Neural cell (in vitro differentiated cells): ENCODE data around the gene CRNKL1. TPM values are rescaled to one million over a fixed set of nuclear protein-coding genes. Genes with fewer than 3 reads are reported as not detected.

Source experiments
- H2AFZ ChIP-seq: fragments of 200-600, 300-800 bp; sonication (generic), shearing (Covaris generic); 2 replicates; pipeline ENCODE4 v1.6.0; 2014; ENCODE audit warnings: low read depth, mild to moderate bottlenecking, antibody characterized with exemption, low read length, moderate library complexity
- H3F3A ChIP-seq: fragments of 200-600 bp; shearing (Covaris generic); 2 replicates; pipeline ENCODE4 v1.6.1; 2016; ENCODE audit warnings: mild to moderate bottlenecking, moderate library complexity, mixed read lengths, antibody characterized with exemption, low read length; ENCODE audit not compliant: insufficient read depth, poor library complexity, severe bottlenecking
- H3K27ac ChIP-seq: fragments of 200-600, 300-800 bp; sonication (generic), shearing (Covaris generic); 2 replicates; pipeline ENCODE4 v1.5.1; 2014; ENCODE audit warnings: mild to moderate bottlenecking, low read length, moderate library complexity
- H3K27me3 ChIP-seq: fragments of 300-800, 200-600 bp; sonication (generic), shearing (Covaris generic); 2 replicates; pipeline ENCODE4 v1.6.0; 2014; ENCODE audit warnings: mild to moderate bottlenecking, low read depth, low read length, moderate library complexity; ENCODE audit not compliant: insufficient read depth
- H3K36me3 ChIP-seq: fragments of 300-800, 200-600 bp; sonication (generic), shearing (Covaris generic); 2 replicates; pipeline ENCODE4 v1.5.1; 2014; ENCODE audit warnings: mild to moderate bottlenecking, antibody characterized with exemption, low read length, moderate library complexity; ENCODE audit not compliant: insufficient read depth
- H3K4me2 ChIP-seq: fragments of 300-800, 200-600 bp; sonication (generic), shearing (Covaris generic); 2 replicates; pipeline ENCODE4 v1.6.0; 2014; ENCODE audit warnings: mild to moderate bottlenecking, low read length
- H3K4me3 ChIP-seq: fragments of 300-800, 200-600 bp; sonication (generic), shearing (Covaris generic); 2 replicates; pipeline ENCODE4 v1.5.1; 2014; ENCODE audit warnings: mild to moderate bottlenecking, low read length, moderate library complexity
- H3K79me2 ChIP-seq: fragments of 200-600 bp; shearing (Covaris generic); replicated peaks from 2 replicates; pipeline ENCODE4 v1.6.0; 2014; ENCODE audit warnings: mild to moderate bottlenecking, low read length, moderate library complexity; ENCODE audit not compliant: insufficient read depth
- H3K9ac ChIP-seq: fragments of 300-800, 200-600 bp; sonication (generic), shearing (Covaris generic); 2 replicates; pipeline ENCODE4 v1.6.1; 2016; ENCODE audit warnings: mild to moderate bottlenecking, low read length, mixed read lengths
- H3K9me2 ChIP-seq: fragments of 200-600 bp; shearing (Covaris generic); 2 replicates; pipeline ENCODE4 v1.6.1; 2016; ENCODE audit warnings: mild to moderate bottlenecking, low read length, mixed read lengths; ENCODE audit not compliant: insufficient read depth
- H3K9me3 ChIP-seq: fragments of 200-600, 300-800 bp; sonication (generic), shearing (Covaris generic); 2 replicates; pipeline ENCODE4 v1.6.1; 2016; ENCODE audit warnings: mild to moderate bottlenecking, mixed run types, low read length, moderate library complexity, mixed read lengths
- H4K20me1 ChIP-seq: fragments of 200-600 bp; shearing (Covaris generic); 2 replicates; pipeline ENCODE4 v1.6.1; 2016; ENCODE audit warnings: mild to moderate bottlenecking, mixed run types; ENCODE audit not compliant: insufficient read depth
- CTCF ChIP-seq: fragments of 450-650 bp; IDR thresholded peaks from 2 replicates; pipeline ENCODE4 v1.5.1; 2014; ENCODE audit warnings: antibody characterized with exemption, mild to moderate bottlenecking, moderate library complexity; ENCODE audit not compliant: poor library complexity, severe bottlenecking
- EP300 ChIP-seq: fragments of 450-650 bp; conservative IDR thresholded peaks from 2 replicates; pipeline ENCODE4 v1.6.1; 2014; ENCODE audit warnings: antibody characterized with exemption, mild to moderate bottlenecking, moderate library complexity; ENCODE audit not compliant: poor library complexity, severe bottlenecking
- EZH2 ChIP-seq: fragments of 200-600, 300-800 bp; shearing (Covaris generic), sonication (generic); IDR thresholded peaks from 2 replicates; pipeline ENCODE4 v1.6.1; 2014; ENCODE audit warnings: antibody characterized with exemption, low read length, borderline replicate concordance, mild to moderate bottlenecking; ENCODE audit not compliant: insufficient read depth, poor library complexity, severe bottlenecking
- MXI1 ChIP-seq: fragments of 450-650 bp; conservative IDR thresholded peaks from 2 replicates; pipeline ENCODE4 v1.6.1; 2014; ENCODE audit warnings: antibody characterized with exemption, mild to moderate bottlenecking; ENCODE audit not compliant: poor library complexity, severe bottlenecking
- POLR2AphosphoS5 ChIP-seq: IDR thresholded peaks from 2 replicates; pipeline ENCODE4 v1.6.1; 2012
- RAD21 ChIP-seq: fragments of 450-650 bp; conservative IDR thresholded peaks from 2 replicates; pipeline ENCODE4 v1.6.1; 2014; ENCODE audit warnings: antibody characterized with exemption, mild to moderate bottlenecking, moderate library complexity
- REST ChIP-seq: IDR thresholded peaks from 2 replicates; pipeline ENCODE4 v1.6.1; 2012; ENCODE audit warnings: borderline replicate concordance
- SMC3 ChIP-seq: fragments of 450-650 bp; conservative IDR thresholded peaks from 2 replicates; pipeline ENCODE4 v1.6.1; 2014; ENCODE audit warnings: antibody characterized with exemption, mild to moderate bottlenecking, moderate library complexity; ENCODE audit not compliant: poor library complexity
- TAF1 ChIP-seq: IDR thresholded peaks from 2 replicates; pipeline ENCODE4 v1.6.1; 2012; ENCODE audit warnings: low read depth
- polyA plus RNA-seq: library from polyadenylated mRNA; depleted of rRNA; stranded (reverse); fragments of >200 nt; gene quantifications from 2 replicates; pipeline ENCODE4 v1.2.3, GENCODE V29; 2014

Gene CRNKL1
- polyA plus RNA-seq, 1 donor from 2014 or later, result 27.0 TPM

DNA sequence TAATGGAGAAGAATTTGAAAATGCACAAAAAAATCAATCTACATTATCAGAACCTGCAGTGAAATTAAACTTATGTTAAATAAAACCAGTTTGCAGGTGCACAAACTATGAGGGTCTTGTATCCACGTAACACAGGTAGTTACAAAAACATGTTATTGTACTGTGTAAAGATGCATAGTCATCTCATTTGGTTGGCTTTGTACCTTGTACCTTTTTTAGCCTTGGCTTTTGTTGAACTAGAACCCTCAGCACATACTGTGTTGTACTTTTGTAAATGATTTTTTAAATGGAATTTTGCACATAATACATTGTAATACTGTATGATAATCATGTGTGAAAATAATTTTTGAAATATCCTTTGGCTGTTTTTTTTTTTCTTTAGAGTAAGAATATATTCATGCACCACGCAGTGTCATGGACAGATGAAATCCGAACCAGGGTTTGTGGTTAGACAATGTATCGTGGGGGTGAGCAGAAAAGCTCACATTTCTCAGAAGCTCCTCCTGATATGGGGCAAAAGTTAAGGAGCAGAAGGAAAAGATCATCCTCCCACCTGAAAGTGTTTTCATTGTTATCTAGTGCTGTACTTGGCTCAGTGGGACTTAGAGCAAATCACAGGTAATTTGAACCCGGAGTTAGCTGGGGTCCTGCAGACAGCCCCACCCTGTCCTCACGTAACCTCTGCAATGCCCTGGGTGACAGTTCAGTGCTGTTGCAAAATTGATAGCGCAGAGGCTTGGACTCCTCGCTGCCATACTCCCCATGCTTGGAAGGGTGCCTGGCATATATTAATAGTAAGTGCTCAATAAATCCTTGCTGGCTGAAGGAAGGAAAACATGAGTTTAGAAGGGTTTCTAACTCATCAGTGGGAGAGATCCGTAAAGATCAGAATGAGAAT is 49.9 kb downstream of the CRNKL1 start:
- H3K79me2 ChIP-seq, result no peaks in the 10 kb centered on the region
- H3F3A ChIP-seq, result no peaks in the 10 kb centered on the region
- H3K9me3 ChIP-seq, result no peaks in the 10 kb centered on the region
- H3K4me3 ChIP-seq, result no peak overlapping the region
- H4K20me1 ChIP-seq, result no peaks in the 10 kb centered on the region
- H3K27me3 ChIP-seq, result no peaks in the 10 kb centered on the region
- H3K36me3 ChIP-seq, result no peaks in the 10 kb centered on the region
- H3K9ac ChIP-seq, result no peak overlapping the region
- no peak overlapping the region for H2AFZ ChIP-seq
- no peaks in the 10 kb centered on the region for H3K9me2 ChIP-seq
- H3K4me2 ChIP-seq, result no peak overlapping the region
- H3K27ac ChIP-seq, result no peak overlapping the region
- TF ChIP-seq MXI1 (no peak), RAD21 (no peak), REST (no peak), CTCF (no peak), SMC3 (no peak), POLR2AphosphoS5 (no peak), EZH2 (no peak), EP300 (no peak), TAF1 (no peak)

DNA sequence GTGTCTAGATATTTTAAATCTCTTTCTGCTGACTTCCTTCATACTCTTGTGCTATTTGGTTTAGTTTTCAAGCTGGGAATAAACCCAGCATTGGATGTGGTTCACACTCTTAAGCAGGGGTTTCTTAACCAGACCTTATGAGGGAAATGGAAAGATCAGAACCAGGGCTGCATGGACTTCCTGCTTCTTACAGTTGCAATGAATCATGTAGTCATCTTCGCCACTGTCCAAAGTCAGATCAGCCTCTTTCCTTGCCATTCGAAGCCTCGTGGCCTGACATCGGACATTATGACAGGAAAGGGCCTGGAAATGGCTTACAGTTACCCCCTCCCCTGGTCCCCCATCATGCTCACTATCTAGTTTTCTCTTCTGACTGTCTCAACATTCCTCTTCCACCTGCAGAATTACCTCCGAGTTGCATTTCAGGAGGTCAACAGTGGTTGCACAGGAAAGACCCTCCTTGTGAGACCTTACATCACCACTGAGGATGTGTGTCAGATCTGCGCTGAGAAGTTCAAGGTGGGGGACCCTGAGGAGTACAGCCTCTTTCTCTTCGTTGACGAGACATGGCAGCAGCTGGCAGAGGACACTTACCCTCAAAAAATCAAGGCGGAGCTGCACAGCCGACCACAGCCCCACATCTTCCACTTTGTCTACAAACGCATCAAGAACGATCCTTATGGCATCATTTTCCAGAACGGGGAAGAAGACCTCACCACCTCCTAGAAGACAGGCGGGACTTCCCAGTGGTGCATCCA is 51.9 kb downstream of the CRNKL1 start:
- H4K20me1 ChIP-seq, result no peaks in the 10 kb centered on the region
- no peak overlapping the region for H3K4me2 ChIP-seq
- no peak overlapping the region for H3K9ac ChIP-seq
- H3K27ac ChIP-seq, result no peak overlapping the region
- no peak for TF ChIP-seq POLR2AphosphoS5
- TF ChIP-seq TAF1, result no peak
- no peak for TF ChIP-seq MXI1
- TF ChIP-seq EP300, result no peak
- no peak for TF ChIP-seq CTCF
- TF ChIP-seq SMC3, result no peak
- no peak for TF ChIP-seq RAD21
- no peak for TF ChIP-seq REST
- TF ChIP-seq EZH2, result no peak
- H3K27me3 ChIP-seq, result no peaks in the 10 kb centered on the region
- H3K9me3 ChIP-seq, result no peaks in the 10 kb centered on the region
- no peaks in the 10 kb centered on the region for H3K79me2 ChIP-seq
- H3F3A ChIP-seq, result no peaks in the 10 kb centered on the region
- no peaks in the 10 kb centered on the region for H3K36me3 ChIP-seq
- H2AFZ ChIP-seq, result no peak overlapping the region
- no peaks in the 10 kb centered on the region for H3K9me2 ChIP-seq
- H3K4me3 ChIP-seq, result no peak overlapping the region
